ENCODE results near the gene INPP1.
"Not testable (repeated sequence)": the region's sequence is repeated elsewhere in the genome, so short reads cannot be mapped to it uniquely, and the experiment has no call there.

GRCh38 chr2:190312635-190313025, 30.8 kb upstream of the INPP1 start:
- TF ChIP-seq CTCF (IDR thresholded peaks at IDR 0.05; ENCODE audit: low read length); EZH2 (optimal IDR thresholded peaks at IDR 0.05; ENCODE audit: low read depth, low read length); EZH2phosphoT487 (IDR thresholded peaks at IDR 0.05; ENCODE audit: low read length): not testable (repeated sequence)

Data from MM.1S (cell line).